Measurements from ENCODE around the gene BRINP3. TPM values are rescaled to one million over a fixed set of nuclear protein-coding genes. Genes with fewer than 3 reads are reported as not detected.

Gene BRINP3
- total and polyA plus RNA-seq, 4 donors: 0.06 to 19.8 (median 0.64) TPM

DNA sequence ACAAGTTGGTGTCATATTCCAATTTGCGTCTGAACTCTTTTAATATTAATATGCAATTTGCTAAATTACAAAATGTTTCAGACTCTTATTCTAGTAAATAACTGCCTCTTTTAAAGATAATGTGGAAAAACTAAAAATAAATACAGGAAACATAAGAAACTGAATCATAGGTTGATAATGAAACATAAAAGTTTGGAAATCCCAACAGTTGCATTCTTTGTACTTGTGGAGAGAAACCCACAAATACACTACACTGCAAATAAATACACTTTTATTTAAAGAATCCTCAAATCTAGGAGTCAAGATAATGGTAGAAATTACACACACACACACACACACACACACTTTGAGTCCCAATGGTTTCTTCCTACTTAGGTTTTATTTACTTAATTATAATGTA, 5.2 kb downstream of the BRINP3 start:
- Histone ChIP-seq H3K4me3 (no peak overlapping the region), H3K27me3 (ENCODE audit: control insufficient read depth in 3 of 3, insufficient read depth in 3 of 3, low read length in 2 of 3) (peaks cover 0 to 21% (median 10%) of the 10 kb centered on the region in 3 donors), H3K36me3 (ENCODE audit: control insufficient read depth in 4 of 4, insufficient read depth in 4 of 4, low read length in 4 of 4) (no peaks in the 10 kb centered on the region), H3K9ac (ENCODE audit: insufficient read depth in 1 of 2, low read length in 2 of 2) (no peak overlapping the region), H3K4me1 (ENCODE audit: control insufficient read depth in 5 of 5, insufficient read depth in 5 of 5, low read length in 5 of 5) (peaks cover 0 to 10% (median 0%) of the 10 kb centered on the region in 5 donors), H3K9me3 (ENCODE audit: control insufficient read depth in 4 of 4, insufficient read depth in 3 of 4, low read length in 3 of 4) (peaks cover 0 to 3% (median 0%) of the 10 kb centered on the region in 4 donors), H3K27ac (ENCODE audit: low read depth in 1 of 2, low read length in 1 of 2) (no peak overlapping the region)
- 84 to 87% methylated on average over 1 of the region's 1 CpG for WGBS, 2 donors
- no peak for ATAC-seq (ENCODE audit: insufficient read depth, low FRiP score)
- DNase-seq: no peak
- TF ChIP-seq, protein P1, sequence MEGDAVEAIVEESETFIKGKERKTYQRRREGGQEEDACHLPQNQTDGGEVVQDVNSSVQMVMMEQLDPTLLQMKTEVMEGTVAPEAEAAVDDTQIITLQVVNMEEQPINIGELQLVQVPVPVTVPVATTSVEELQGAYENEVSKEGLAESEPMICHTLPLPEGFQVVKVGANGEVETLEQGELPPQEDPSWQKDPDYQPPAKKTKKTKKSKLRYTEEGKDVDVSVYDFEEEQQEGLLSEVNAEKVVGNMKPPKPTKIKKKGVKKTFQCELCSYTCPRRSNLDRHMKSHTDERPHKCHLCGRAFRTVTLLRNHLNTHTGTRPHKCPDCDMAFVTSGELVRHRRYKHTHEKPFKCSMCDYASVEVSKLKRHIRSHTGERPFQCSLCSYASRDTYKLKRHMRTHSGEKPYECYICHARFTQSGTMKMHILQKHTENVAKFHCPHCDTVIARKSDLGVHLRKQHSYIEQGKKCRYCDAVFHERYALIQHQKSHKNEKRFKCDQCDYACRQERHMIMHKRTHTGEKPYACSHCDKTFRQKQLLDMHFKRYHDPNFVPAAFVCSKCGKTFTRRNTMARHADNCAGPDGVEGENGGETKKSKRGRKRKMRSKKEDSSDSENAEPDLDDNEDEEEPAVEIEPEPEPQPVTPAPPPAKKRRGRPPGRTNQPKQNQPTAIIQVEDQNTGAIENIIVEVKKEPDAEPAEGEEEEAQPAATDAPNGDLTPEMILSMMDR (IDR thresholded peaks at IDR 0.05; ENCODE audit: control extremely low read depth, extremely low read depth): no peak

DNA sequence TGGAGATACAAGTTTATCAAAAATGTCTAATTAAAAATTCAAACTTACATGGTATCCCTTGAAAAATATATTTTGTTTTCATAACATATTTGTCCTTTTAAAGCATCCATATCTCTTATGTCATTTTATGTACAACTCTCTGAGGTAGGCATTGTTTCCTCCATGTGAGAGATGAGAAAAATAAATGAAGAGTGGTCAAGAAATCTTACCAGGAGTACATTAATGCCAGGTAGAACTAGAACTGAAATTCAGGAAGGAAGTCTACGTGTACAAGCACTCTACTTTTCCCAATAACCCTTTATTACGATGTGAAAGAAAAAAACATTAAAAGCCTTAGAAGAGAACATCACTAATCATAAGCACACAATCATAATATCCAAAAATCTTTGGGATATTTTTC, 5.6 kb downstream of the BRINP3 start:
- 69 to 79% methylated on average over 2 of the region's 2 CpGs for WGBS, 2 donors
- Histone ChIP-seq H3K27me3 (ENCODE audit: control insufficient read depth in 3 of 3, insufficient read depth in 3 of 3, low read length in 2 of 3) (peaks cover 0 to 17% (median 9%) of the 10 kb centered on the region in 3 donors), H3K4me3 (no peak overlapping the region), H3K27ac (ENCODE audit: low read depth in 1 of 2, low read length in 1 of 2) (no peak overlapping the region), H3K36me3 (ENCODE audit: control insufficient read depth in 4 of 4, insufficient read depth in 4 of 4, low read length in 4 of 4) (no peaks in the 10 kb centered on the region), H3K4me1 (ENCODE audit: control insufficient read depth in 5 of 5, insufficient read depth in 5 of 5, low read length in 5 of 5) (peaks cover 0 to 9% (median 0%) of the 10 kb centered on the region in 5 donors), H3K9me3 (ENCODE audit: control insufficient read depth in 4 of 4, insufficient read depth in 3 of 4, low read length in 3 of 4) (peaks cover 0 to 3% (median 0%) of the 10 kb centered on the region in 4 donors), H3K9ac (ENCODE audit: insufficient read depth in 1 of 2, low read length in 2 of 2) (no peak overlapping the region)
- TF ChIP-seq, protein P1 (IDR thresholded peaks at IDR 0.05; ENCODE audit: control extremely low read depth, extremely low read depth): no peak
- no peak for DNase-seq
- ATAC-seq (ENCODE audit: insufficient read depth, low FRiP score): no peak

DNA sequence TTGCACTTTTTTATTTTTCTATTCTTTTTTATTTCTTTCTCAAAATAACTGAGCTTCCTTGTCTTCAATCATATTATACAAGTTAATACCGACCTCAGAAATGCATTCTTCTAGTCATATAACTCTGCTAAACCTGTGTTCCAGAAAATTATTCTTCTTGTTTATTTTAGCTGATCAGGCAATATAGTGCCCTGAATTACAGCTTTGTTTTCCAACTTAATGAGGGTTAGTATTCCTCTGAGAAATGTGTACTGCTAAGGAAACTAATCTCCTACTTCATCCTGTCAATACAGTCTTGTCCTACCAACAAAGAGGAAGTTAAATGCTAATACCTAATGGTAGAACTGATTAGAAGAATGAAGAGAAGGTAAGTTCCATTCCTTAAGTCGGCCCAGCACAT, 13.0 kb downstream of the BRINP3 start:
- no peaks in the 10 kb centered on the region for H3K4me1 ChIP-seq (ENCODE audit: control insufficient read depth in 5 of 5, insufficient read depth in 5 of 5, low read length in 5 of 5)
- no peak overlapping the region for H3K9ac ChIP-seq (ENCODE audit: insufficient read depth in 1 of 2, low read length in 2 of 2)
- 58 to 68% methylated on average over 2 of the region's 2 CpGs for WGBS, 2 donors
- ATAC-seq (ENCODE audit: insufficient read depth, low FRiP score) (no peak), DNase-seq (no peak)
- TF ChIP-seq, protein P1 (IDR thresholded peaks at IDR 0.05; ENCODE audit: control extremely low read depth, extremely low read depth): no peak
- H3K9me3 ChIP-seq (ENCODE audit: control insufficient read depth in 4 of 4, insufficient read depth in 3 of 4, low read length in 3 of 4): no peaks in the 10 kb centered on the region
- H3K27ac ChIP-seq (ENCODE audit: low read depth in 1 of 2, low read length in 1 of 2): no peak overlapping the region
- H3K4me3 ChIP-seq: no peak overlapping the region
- no peaks in the 10 kb centered on the region for H3K27me3 ChIP-seq (ENCODE audit: control insufficient read depth in 3 of 3, insufficient read depth in 3 of 3, low read length in 2 of 3)
- H3K36me3 ChIP-seq (ENCODE audit: control insufficient read depth in 4 of 4, insufficient read depth in 4 of 4, low read length in 4 of 4): no peaks in the 10 kb centered on the region

DNA sequence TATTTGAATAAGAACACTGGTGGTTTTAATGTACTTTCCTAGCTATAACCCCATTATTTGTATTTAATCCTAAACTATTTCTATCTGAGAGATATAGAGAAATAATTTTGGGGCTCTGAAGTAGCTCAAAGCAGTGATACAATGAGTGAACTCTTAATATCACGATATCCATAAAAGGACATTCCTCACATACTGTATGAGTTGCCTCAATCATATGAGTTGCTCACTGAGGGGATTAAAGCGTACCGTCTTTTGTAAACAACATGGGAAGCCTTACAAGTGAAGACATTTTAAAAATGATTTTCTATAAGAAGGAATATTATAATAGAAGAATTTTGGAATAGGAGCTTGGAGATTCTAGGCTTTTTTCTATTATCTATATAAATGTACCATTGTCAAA, 21.5 kb downstream of the BRINP3 start:
- TF ChIP-seq, protein P1 (IDR thresholded peaks at IDR 0.05; ENCODE audit: control extremely low read depth, extremely low read depth): no peak
- Histone ChIP-seq H3K4me3 (no peak overlapping the region), H3K9ac (ENCODE audit: insufficient read depth in 1 of 2, low read length in 2 of 2) (no peak overlapping the region), H3K27me3 (ENCODE audit: control insufficient read depth in 3 of 3, insufficient read depth in 3 of 3, low read length in 2 of 3) (no peaks in the 10 kb centered on the region), H3K27ac (ENCODE audit: low read depth in 1 of 2, low read length in 1 of 2) (no peak overlapping the region), H3K36me3 (ENCODE audit: control insufficient read depth in 4 of 4, insufficient read depth in 4 of 4, low read length in 4 of 4) (no peaks in the 10 kb centered on the region), H3K9me3 (ENCODE audit: control insufficient read depth in 4 of 4, insufficient read depth in 3 of 4, low read length in 3 of 4) (no peaks in the 10 kb centered on the region), H3K4me1 (ENCODE audit: control insufficient read depth in 5 of 5, insufficient read depth in 5 of 5, low read length in 5 of 5) (no peaks in the 10 kb centered on the region)
- 82 to 93% methylated on average over 3 of the region's 3 CpGs for WGBS, 2 donors
- ATAC-seq (ENCODE audit: insufficient read depth, low FRiP score) (no peak), DNase-seq (no peak)

Measured in lung (tissue), 12 donors.